K562 (cell line): Measurements from ENCODE around the gene CEACAM20. TPM values are rescaled to one million over a fixed set of nuclear protein-coding genes. Genes with fewer than 3 reads are reported as not detected.

Source experiments
- ATAC-seq: fragments of 200-7000 bp; cut with Tn5 transposase; 3 replicates; pipeline ENCODE4 v1.9.1; 2020; ENCODE audit warnings: moderate library complexity
- BruUV-seq: library from RNA; stranded (reverse); fragments of 400-500 nt; replicated peaks from 2 replicates; lab custom pipeline; 2021; lab: Mats Ljungman, UMichigan
- CTCF ChIA-PET: fragments of 300-600 bp; formaldehyde crosslinking; extraction: SDS; loops from one replicate; lab custom pipeline; 2021; ENCODE audit warnings: low intra/inter-chr PET ratio; lab: Yijun Ruan, JAX
- POLR2A ChIA-PET: fragments of 300-600, 350-650 bp; sonication (Branson Sonifier 250); formaldehyde crosslinking; extraction: SDS; loops from one replicate; lab custom pipeline; 2021; ENCODE audit warnings: antibody characterized with exemption, inconsistent platforms; lab: Yijun Ruan, JAX
- DNase-seq, 4 experiments: peaks; one replicate each; pipeline versions ENCODE4 v3.0.0 to v3.0.0-alpha.2; 2011 to 2018; ENCODE audit warnings: low spot score in 3 of 4, mixed read lengths in 3 of 4; ENCODE audit errors: extremely low read depth in 1 of 4
- FAIRE-seq: peaks from 2 replicates; lab custom pipeline; 2011; peaks lifted over from hg19 to GRCh38; lab: Jason Lieb, UNC
- H2AFZ ChIP-seq: 2 replicates; pipeline ENCODE4 v1.6.0; 2011; ENCODE audit warnings: low read depth, low read length, control low read depth, inconsistent platforms
- H3K27ac ChIP-seq: fragments of 200-600 bp; 3 replicates; pipeline ENCODE4 v1.8.0; 2011; ENCODE audit warnings: low read depth, mild to moderate bottlenecking, control low read depth, inconsistent platforms, low read length, moderate library complexity, mixed read lengths; ENCODE audit errors: extremely low read depth
- H3K27me3 ChIP-seq, 2 experiments: fragments of 300-600 bp in 1 of 2; 2 replicates in 1 of 2; 3 replicates in 1 of 2; pipeline versions ENCODE4 v1.6.0 to v1.8.0; 2011; ENCODE audit warnings: inconsistent platforms in 2 of 2, low read length in 2 of 2, mild to moderate bottlenecking in 1 of 2, mixed read lengths in 1 of 2, moderate library complexity in 1 of 2; ENCODE audit not compliant: control insufficient read depth in 2 of 2, insufficient read depth in 2 of 2
- H3K36me3 ChIP-seq: fragments of 300-600 bp; 3 replicates; pipeline ENCODE4 v1.8.0; 2011; ENCODE audit warnings: mild to moderate bottlenecking, low read length, inconsistent platforms; ENCODE audit not compliant: control insufficient read depth, insufficient read depth
- H3K4me1 ChIP-seq, 2 experiments: fragments of 200-600 bp in 1 of 2; replicated peaks in 1 of 2; 2 replicates in 1 of 2; 3 replicates in 1 of 2; pipeline versions ENCODE4 v1.5.1 to v1.8.0; 2011; ENCODE audit warnings: inconsistent platforms in 2 of 2, low read length in 2 of 2, mild to moderate bottlenecking in 1 of 2, mixed read lengths in 1 of 2, moderate library complexity in 1 of 2; ENCODE audit not compliant: control insufficient read depth in 2 of 2, insufficient read depth in 2 of 2
- H3K4me2 ChIP-seq: 2 replicates; pipeline ENCODE4 v1.6.1; 2011; ENCODE audit warnings: low read length, control low read depth, inconsistent platforms, mixed read lengths; ENCODE audit not compliant: insufficient read depth
- H3K4me3 ChIP-seq: fragments of 200-600 bp; sonication (generic), shearing (Covaris generic); 2 replicates; pipeline ENCODE4 v1.5.1; 2016; ENCODE audit warnings: control low read depth, inconsistent platforms
- H3K79me2 ChIP-seq: fragments of 200-600 bp; 3 replicates; pipeline ENCODE4 v1.8.0; 2011; ENCODE audit warnings: low read length, inconsistent platforms; ENCODE audit not compliant: control insufficient read depth, insufficient read depth
- H3K9ac ChIP-seq, 2 experiments: 2 replicates each; pipeline versions ENCODE4 v1.6.0 to v1.6.1; 2011; ENCODE audit warnings: low read depth in 2 of 2, low read length in 2 of 2, control low read depth in 1 of 2, inconsistent platforms in 1 of 2, mild to moderate bottlenecking in 1 of 2, mixed read lengths in 1 of 2; ENCODE audit not compliant: insufficient read depth in 1 of 2
- H3K9me1 ChIP-seq: one replicate; pipeline ENCODE4 v1.6.0; 2011; ENCODE audit warnings: inconsistent platforms, mild to moderate bottlenecking, low read length, moderate library complexity; ENCODE audit not compliant: control insufficient read depth, insufficient read depth
- H3K9me3 ChIP-seq: replicated peaks from 2 replicates; pipeline ENCODE4 v1.5.1; 2011; ENCODE audit warnings: low read depth, low read length, inconsistent platforms; ENCODE audit not compliant: control insufficient read depth, insufficient read depth
- H4K20me1 ChIP-seq: replicated peaks from 2 replicates; pipeline ENCODE4 v1.6.1; 2011; ENCODE audit warnings: low read length, inconsistent platforms, mixed read lengths; ENCODE audit not compliant: control insufficient read depth, insufficient read depth
- CXXC5 ChIP-seq: fragments of 250-450 bp; sonication (Bioruptor Pico); IDR thresholded peaks from 2 replicates; pipeline ENCODE4 v1.8.0; 2022; ENCODE audit warnings: inconsistent platforms, mild to moderate bottlenecking, moderate library complexity
- DACH1 ChIP-seq: fragments of 450-650 bp; IDR thresholded peaks from 2 replicates; pipeline ENCODE4 v1.6.1; 2018; ENCODE audit not compliant: partially characterized antibody
- EP300 ChIP-seq: IDR thresholded peaks from 2 replicates; pipeline ENCODE4 v1.6.1; 2012; ENCODE audit warnings: low read length, improper control_type of control experiment
- FOXA3 ChIP-seq, 2 experiments: fragments of 450-650 bp in 1 of 2; sonication (generic) in 1 of 2; formaldehyde crosslinking; IDR thresholded peaks in 1 of 2; conservative IDR thresholded peaks in 1 of 2; 2 replicates each; pipeline versions ENCODE4 v1.4.0 to v1.8.0; 2020 to 2022; ENCODE audit warnings: mild to moderate bottlenecking in 2 of 2, missing genetic modification reagents in 1 of 2
- GABPA ChIP-seq: fragments of 200-800 bp; sonication (Bioruptor generic); conservative IDR thresholded peaks from 2 replicates; pipeline ENCODE4 v1.6.1; 2016; ENCODE audit warnings: low read depth, missing genetic modification characterization, missing compliant biosample characterization
- HNRNPUL1 ChIP-seq: fragments of 200-400 bp; formaldehyde crosslinking; IDR thresholded peaks from 2 replicates; pipeline ENCODE4 v1.6.1; 2017; ENCODE audit warnings: low read length
- KLF6 ChIP-seq: fragments of 250-450 bp; sonication (Bioruptor Pico); IDR thresholded peaks from 2 replicates; pipeline ENCODE4 v1.4.0; 2020; ENCODE audit warnings: mild to moderate bottlenecking, moderate library complexity, borderline replicate concordance
- PRMT5 ChIP-seq: sonication (generic); formaldehyde crosslinking; IDR thresholded peaks from 2 replicates; pipeline ENCODE4 v1.5.0; 2020; ENCODE audit warnings: missing genetic modification reagents
- RAD21 ChIP-seq, 2 experiments: fragments of 250-450 bp in 1 of 2; fragments of 450-650 bp in 1 of 2; sonication (Bioruptor Pico) in 1 of 2; formaldehyde crosslinking in 1 of 2; IDR thresholded peaks in 1 of 2; conservative IDR thresholded peaks in 1 of 2; 2 replicates each; pipeline versions ENCODE4 v1.4.0 to v1.8.0; 2020 to 2022; ENCODE audit warnings: mild to moderate bottlenecking in 2 of 2, moderate library complexity in 1 of 2
- RCOR1 ChIP-seq, 2 experiments: IDR thresholded peaks; 2 replicates each; pipeline ENCODE4 v1.6.1; 2012; ENCODE audit warnings: low read depth in 2 of 2, low read length in 2 of 2, borderline replicate concordance in 1 of 2, improper control_type of control experiment in 1 of 2
- SREBF2 ChIP-seq: sonication (generic); formaldehyde crosslinking; IDR thresholded peaks from 2 replicates; pipeline ENCODE4 v1.4.0; 2020; ENCODE audit warnings: mild to moderate bottlenecking, missing genetic modification reagents
- TOE1 ChIP-seq, 2 experiments: fragments of 450-650 bp in 1 of 2; sonication (generic) in 1 of 2; formaldehyde crosslinking in 1 of 2; IDR thresholded peaks; 2 replicates each; pipeline versions ENCODE4 v1.7.1 to v1.8.0; 2016 to 2022; ENCODE audit warnings: borderline replicate concordance in 2 of 2, mild to moderate bottlenecking in 2 of 2, antibody characterized with exemption in 1 of 2, inconsistent platforms in 1 of 2, low read depth in 1 of 2, missing genetic modification reagents in 1 of 2, moderate library complexity in 1 of 2
- ZFP36 ChIP-seq: fragments of 150-350 bp; IDR thresholded peaks from 2 replicates; pipeline ENCODE4 v1.6.1; 2018; ENCODE audit warnings: low read length, low read depth; ENCODE audit not compliant: partially characterized antibody
- ZNF778 ChIP-seq: fragments of 450-650 bp; formaldehyde crosslinking; IDR thresholded peaks from 2 replicates; pipeline ENCODE4 v1.4.0; 2020; ENCODE audit warnings: mild to moderate bottlenecking, moderate library complexity
- WGBS: fragments of 100-300 bp; shearing (Covaris generic); methylation state at CpG from one replicate; pipeline ENCODE4 v1.1.6; 2016; ENCODE audit warnings: low coverage, mixed read lengths; ENCODE audit not compliant: insufficient coverage; ENCODE audit errors: missing lambda C conversion rate; 5-methylcytosine and 5-hydroxymethylcytosine counted together
- in situ Hi-C: fragments of 300-500 bp; cut with MboI; formaldehyde crosslinking; loops from 4 replicates; pipeline ENCODE4 v1.15.0; 2018; ENCODE audit warnings: inconsistent platforms, mixed read lengths
- intact Hi-C: fragments of 100-400 bp; cut with micrococcal nuclease; formaldehyde crosslinking; loops from 2 replicates; pipeline ENCODE4 v1.14.2; 2022
- polyA plus RNA-seq, 8 experiments: library from polyadenylated mRNA; depleted of rRNA in 4 of 8; stranded (reverse) in 5 of 8; unstranded in 3 of 8; fragments of >200 nt; fragmentation: Nextera tagmentation in 2 of 8; fragmentation: Illumina TruSeq in 1 of 8; extraction: Ambion mirVana in 2 of 8; extraction: Trizol in 1 of 8; gene quantifications; 2 replicates each; pipeline versions ENCODE4 v1.2.1 to v1.2.3, GENCODE V29; 2011 to 2014; ENCODE audit warnings: inconsistent platforms in 1 of 8, missing spikeins in 1 of 8
- total RNA-seq, 7 experiments: library from RNA; depleted of rRNA in 6 of 7; stranded (reverse); fragments of >200 nt in 6 of 7; fragmentation: Illumina TruSeq in 2 of 7; extraction: Trizol in 2 of 7; gene quantifications; 2 replicates each; pipeline versions ENCODE4 v1.2.1 to v1.2.3, GENCODE V29; 2011 to 2021; ENCODE audit warnings: low replicate concordance in 1 of 7
- TF ChIP-seq, protein P1 (sequence below): sonication (generic); formaldehyde crosslinking; IDR thresholded peaks from 2 replicates; pipeline ENCODE4 v1.8.0; 2022; ENCODE audit warnings: missing genetic modification reagents, mild to moderate bottlenecking, moderate library complexity, borderline replicate concordance
- TF ChIP-seq, protein P2 (sequence below), 2 experiments: fragments of 450-650 bp; conservative IDR thresholded peaks; 2 replicates each; pipeline ENCODE4 v1.6.1; 2017; ENCODE audit warnings: mild to moderate bottlenecking in 2 of 2, moderate library complexity in 2 of 2
- TF ChIP-seq, protein P3 (sequence below): fragments of 450-650 bp; IDR thresholded peaks from 2 replicates; pipeline ENCODE4 v1.6.1; 2016; ENCODE audit warnings: antibody characterized with exemption

The CEACAM20 gene
- total and polyA plus RNA-seq, 9 of the 15 experiments (the other 6 are each of a cell fraction or from before 2014, with no cell fraction given) = not detected

DNA sequence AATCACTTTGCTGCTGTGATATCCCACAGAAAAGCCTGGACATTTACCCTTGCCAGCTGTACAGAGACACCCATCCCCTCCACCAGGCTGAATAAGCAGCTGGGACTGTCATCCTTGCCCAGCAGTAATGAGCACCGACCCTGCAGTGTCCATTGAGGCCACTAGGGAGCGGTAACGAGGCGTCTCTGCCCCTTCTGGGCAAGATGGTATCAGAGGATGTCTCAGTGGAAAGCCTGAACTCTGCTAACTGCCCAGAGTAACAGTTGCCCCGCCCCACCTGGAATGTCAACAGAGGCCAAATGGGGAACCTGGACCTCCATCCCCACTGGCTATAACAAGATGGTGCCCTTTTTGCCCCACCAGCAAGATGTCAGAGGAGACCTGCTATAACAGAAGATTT, 22.8 kb upstream of the CEACAM20 start:
- Histone ChIP-seq H3K4me3 (no peak overlapping the region), H4K20me1 (no peaks in the 10 kb centered on the region), H3K4me2 (0 out of 2 replicates have a peak overlapping the region, but pooled peaks have one; percentile 8), H3K9ac (no peak overlapping the region), H3K9me1 (no peaks in the 10 kb centered on the region), H3K27ac (no peak overlapping the region; the same call in 2 of the 3 replicates), H3K9me3 (no peaks in the 10 kb centered on the region), H2AFZ (no peak overlapping the region; the same call in 1 of the 2 replicates), H3K79me2 (no peaks in the 10 kb centered on the region), H3K27me3 (no peaks in the 10 kb centered on the region), H3K4me1 (peaks cover 9 to 15% of the 10 kb centered on the region in 2 experiments; a peak in 4 of 5 replicates), H3K36me3 (no peaks in the 10 kb centered on the region)
- in situ Hi-C loops = no loop called here
- ATAC-seq (peak; percentile 83), FAIRE-seq (peak; percentile 68), DNase-seq (peak; percentile 70 to 78 (median 72))
- ChIA-PET CTCF (interaction anchor here (0.6 kb wide), 1 partner anchor 540 kb away, joined by 3 read pairs; the partner anchor contains the start of gene PPP1R37), POLR2A (no interaction called here)
- intact Hi-C loops = loop anchor here (1.0 kb wide), 1 partner anchor 15 kb away; no protein-coding TSS in a partner anchor
- BruUV-seq = no TSS peak
- WGBS = 7% methylated on average over 5 of the region's 5 CpGs
- no peak for TF ChIP-seq ZFP36
- TF ChIP-seq GABPA (tag) = no peak
- peak in 1 of 2 experiments; percentile 62; a peak in 2 of 4 replicates for TF ChIP-seq FOXA3 (CRISPR knock-in tag; conservative IDR thresholded peaks at IDR 0.05 in 1 of 2, IDR thresholded peaks at IDR 0.05 in 1 of 2)
- TF ChIP-seq ZNF778 (CRISPR knock-in tag) = no peak
- TF ChIP-seq KLF6 = no peak
- no peak for TF ChIP-seq DACH1
- TF ChIP-seq RAD21 (CRISPR knock-in tag; conservative IDR thresholded peaks at IDR 0.05 in 1 of 2, IDR thresholded peaks at IDR 0.05 in 1 of 2) = peak; percentile 36 to 75; a peak in 3 of 4 replicates
- TF ChIP-seq, protein P1, sequence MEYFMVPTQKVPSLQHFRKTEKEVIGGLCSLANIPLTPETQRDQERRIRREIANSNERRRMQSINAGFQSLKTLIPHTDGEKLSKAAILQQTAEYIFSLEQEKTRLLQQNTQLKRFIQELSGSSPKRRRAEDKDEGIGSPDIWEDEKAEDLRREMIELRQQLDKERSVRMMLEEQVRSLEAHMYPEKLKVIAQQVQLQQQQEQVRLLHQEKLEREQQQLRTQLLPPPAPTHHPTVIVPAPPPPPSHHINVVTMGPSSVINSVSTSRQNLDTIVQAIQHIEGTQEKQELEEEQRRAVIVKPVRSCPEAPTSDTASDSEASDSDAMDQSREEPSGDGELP (CRISPR knock-in tag) = peak; percentile 62; the same call in 1 of the 2 replicates
- no peak for TF ChIP-seq HNRNPUL1
- no peak for TF ChIP-seq SREBF2
- 0 out of 2 replicates have a peak, but pooled peaks have one; percentile 16 for TF ChIP-seq CXXC5 (CRISPR knock-in tag)
- TF ChIP-seq EP300 = peak; percentile 15; the same call in 1 of the 2 replicates
- no peak for TF ChIP-seq PRMT5
- TF ChIP-seq, protein P2, sequence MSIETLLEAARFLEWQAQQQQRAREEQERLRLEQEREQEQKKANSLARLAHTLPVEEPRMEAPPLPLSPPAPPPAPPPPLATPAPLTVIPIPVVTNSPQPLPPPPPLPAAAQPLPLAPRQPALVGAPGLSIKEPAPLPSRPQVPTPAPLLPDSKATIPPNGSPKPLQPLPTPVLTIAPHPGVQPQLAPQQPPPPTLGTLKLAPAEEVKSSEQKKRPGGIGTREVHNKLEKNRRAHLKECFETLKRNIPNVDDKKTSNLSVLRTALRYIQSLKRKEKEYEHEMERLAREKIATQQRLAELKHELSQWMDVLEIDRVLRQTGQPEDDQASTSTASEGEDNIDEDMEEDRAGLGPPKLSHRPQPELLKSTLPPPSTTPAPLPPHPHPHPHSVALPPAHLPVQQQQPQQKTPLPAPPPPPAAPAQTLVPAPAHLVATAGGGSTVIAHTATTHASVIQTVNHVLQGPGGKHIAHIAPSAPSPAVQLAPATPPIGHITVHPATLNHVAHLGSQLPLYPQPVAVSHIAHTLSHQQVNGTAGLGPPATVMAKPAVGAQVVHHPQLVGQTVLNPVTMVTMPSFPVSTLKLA (conservative IDR thresholded peaks at IDR 0.05) = no peak
- peak in 1 of 2 experiments; percentile 48; a peak in 1 of 4 replicates for TF ChIP-seq RCOR1 (IDR thresholded peaks at IDR 0.05; ENCODE audit: borderline replicate concordance in 1 of 2, low read depth in 2 of 2, low read length in 2 of 2)
- TF ChIP-seq TOE1 (IDR thresholded peaks at IDR 0.05; ENCODE audit: borderline replicate concordance) = 0 out of 2 replicates have a peak, but pooled peaks have one; percentile 27
- no peak for TF ChIP-seq TOE1 (CRISPR knock-in tag; IDR thresholded peaks at IDR 0.05; ENCODE audit: borderline replicate concordance, low read depth)
- TF ChIP-seq, protein P3, sequence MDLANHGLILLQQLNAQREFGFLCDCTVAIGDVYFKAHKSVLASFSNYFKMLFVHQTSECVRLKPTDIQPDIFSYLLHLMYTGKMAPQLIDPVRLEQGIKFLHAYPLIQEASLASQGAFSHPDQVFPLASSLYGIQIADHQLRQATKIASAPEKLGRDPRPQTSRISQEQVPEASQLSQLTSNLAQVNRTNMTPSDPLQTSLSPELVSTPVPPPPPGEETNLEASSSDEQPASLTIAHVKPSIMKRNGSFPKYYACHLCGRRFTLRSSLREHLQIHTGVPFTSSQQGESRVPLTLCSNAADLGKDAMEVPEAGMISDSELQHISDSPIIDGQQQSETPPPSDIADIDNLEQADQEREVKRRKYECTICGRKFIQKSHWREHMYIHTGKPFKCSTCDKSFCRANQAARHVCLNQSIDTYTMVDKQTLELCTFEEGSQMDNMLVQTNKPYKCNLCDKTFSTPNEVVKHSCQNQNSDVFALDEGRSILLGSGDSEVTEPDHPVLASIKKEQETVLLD = 0 out of 2 replicates have a peak, but pooled peaks have one; percentile 15
